ENCODE results near the gene MYO1C.

MYO1C gene

DNA sequence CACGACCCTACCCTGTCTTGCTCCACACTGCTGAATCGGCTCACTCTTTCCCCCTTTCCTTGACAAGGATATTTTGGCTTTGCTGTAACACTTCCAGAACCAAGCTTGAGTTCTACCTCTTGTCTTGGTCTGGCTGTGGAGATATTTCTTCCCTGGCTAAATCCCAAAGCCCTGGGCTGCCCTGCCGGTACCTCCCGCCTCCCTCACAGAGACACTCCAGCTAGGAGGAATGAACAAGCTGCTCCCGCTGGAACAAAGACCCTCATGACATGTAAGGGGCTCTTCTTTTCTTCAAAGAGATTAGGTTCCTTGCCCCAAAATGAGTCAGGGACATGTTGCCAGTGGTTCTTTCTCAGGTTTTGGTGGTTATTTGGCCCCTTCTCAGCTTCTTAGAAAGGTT is 13.1 kb upstream of the MYO1C start:
- no peak for DNase-seq

DNA sequence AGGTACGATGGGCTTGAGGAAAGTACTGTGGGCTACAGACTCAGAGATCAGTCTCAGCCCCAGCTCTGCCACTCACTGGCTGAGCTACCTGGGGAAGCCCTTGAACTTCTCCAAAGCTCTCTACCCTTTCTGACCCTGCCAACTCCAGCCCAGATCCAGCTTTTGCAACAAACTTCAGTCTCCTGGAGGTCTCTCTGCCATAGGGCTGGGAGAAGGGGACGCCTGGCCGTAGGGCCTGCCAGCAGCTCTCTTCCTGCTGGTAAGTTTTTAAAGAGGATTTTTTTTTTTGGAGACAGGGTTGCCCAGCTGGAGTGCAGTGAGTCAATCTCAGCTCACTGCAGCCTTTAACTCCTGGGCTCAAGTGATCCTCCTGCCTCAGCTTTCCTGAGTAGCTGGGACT is 12.4 kb upstream of the MYO1C start:
- no peak for DNase-seq

DNA sequence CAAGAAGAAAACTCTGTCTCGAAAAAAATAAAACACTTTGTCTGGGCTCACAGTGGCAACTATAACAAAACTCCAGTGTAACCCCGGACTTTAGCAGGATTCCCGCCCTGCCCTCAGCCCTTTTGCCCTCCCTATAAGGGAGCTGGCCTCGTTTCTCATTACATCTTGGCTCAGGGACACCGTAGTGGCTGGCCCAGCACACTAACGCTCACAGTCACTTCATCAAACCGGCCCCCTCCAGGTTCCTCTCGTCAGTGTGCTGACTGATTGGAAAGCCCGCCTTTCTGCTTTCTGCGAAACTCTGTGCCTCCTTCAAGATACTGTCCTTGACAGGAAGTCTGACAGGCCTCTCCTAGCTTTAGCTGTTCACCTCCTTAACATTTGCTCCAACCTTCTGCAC is 11.2 kb upstream of the MYO1C start:
- DNase-seq: no peak

- DNase-seq: no peak
These were observed 6.4 kb upstream of the MYO1C start for GRCh38 chr17:1498869-1499268.

GRCh38 chr17:1498233-1498632 is 5.7 kb upstream of the MYO1C start:
- DNase-seq: no peak

DNA sequence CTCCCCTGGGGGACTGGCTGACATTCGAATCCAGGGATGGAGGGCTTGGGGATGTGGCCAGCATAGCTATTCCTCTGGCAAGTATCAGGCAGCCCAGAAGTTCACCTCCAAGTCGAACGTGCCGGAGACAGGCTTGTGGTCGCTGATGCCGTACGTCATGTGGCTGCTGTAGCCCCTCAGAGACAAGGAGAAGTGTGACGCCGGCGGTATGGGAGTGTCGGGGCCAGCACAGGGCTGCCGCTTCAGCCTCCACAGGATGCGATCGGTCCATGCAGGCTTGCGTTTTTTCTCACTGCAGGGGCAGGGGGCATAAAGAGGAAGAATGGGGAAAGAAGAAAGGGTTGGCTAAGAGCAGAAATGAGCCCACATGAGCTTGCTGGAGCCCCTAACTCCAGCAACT is 5.3 kb upstream of the MYO1C start:
- no peak for DNase-seq

DNA sequence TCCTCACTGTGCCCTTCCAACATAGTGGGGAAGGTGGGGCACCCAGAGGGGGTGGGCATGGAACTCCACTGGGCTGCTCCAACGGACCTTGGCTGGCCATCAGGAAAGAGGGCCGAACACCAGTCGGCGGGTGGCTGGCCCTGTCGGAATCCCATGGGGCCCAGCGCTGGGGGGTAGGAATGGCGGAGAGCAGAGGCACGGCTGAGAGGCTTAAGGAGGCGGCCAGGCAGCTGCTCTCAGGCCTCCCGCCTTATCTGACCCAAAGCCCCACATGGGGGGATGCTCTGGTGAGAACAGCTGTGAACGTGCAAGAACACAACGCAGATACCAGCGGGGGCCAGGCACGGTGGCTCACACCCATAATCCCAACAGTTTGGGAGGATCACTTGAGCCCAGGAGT is 4.4 kb upstream of the MYO1C start:
- DNase-seq: no peak

DNA sequence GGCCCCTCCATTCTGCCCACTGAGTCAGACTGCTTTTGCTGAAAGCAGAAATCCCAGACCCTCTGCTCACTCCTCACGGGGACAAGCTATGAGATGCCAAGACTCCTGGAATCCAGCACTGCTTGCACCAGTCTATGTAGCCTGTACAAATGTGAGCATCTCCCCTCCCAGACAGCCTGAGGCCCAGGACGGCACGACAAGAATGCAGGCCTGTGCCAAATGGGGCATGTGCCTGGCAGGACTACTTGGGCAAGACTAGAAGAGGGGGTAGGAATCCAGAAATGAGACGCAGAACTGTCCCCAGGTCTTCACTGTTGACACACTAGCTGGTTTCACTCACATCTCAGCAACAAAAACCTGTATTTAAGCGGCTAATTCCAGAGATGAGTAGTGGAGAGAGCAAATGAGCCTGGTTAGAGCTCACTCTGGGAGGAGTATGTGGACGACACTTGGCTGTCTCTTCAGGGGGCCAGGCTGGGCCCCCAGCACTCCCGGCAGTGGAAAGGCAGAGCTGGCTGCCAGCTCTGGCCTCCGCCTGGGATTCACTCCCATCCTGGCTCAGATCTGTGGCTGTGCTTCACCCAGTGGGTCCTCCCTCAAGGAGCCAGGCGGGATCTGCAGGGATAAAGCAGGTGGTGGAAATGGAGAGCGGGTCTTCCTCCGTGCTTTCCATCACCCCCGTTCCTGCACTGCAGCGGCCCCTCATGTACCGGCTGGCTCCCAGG is 2.9 kb upstream of the MYO1C start:
- DNase-seq: no peak

DNA sequence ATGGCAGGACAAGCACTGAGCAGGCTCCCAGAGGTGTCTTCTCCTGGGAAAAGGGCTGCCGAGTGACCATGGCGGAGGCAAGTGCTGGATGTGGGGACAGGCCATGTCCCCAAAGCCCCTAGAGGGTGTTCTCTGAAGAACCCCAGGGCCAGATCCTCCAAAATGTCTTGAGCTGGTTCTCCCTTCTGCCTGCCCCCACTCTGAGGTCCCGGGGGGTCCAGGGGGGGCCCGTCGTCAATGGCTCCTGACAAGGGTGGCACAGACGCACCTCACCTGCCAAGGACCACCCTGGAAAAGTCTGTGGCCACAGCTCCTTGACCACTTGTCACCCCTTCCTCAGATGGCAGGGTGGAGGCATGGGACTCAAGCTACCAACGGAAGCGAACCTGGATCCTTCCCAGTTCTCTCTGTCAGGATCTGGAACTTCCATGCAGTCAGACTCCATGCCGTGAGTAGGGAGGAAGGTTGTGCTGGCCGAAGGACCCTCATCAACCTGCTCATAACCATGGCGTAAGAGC is 2.3 kb upstream of the MYO1C start:
- DNase-seq: no peak

DNA sequence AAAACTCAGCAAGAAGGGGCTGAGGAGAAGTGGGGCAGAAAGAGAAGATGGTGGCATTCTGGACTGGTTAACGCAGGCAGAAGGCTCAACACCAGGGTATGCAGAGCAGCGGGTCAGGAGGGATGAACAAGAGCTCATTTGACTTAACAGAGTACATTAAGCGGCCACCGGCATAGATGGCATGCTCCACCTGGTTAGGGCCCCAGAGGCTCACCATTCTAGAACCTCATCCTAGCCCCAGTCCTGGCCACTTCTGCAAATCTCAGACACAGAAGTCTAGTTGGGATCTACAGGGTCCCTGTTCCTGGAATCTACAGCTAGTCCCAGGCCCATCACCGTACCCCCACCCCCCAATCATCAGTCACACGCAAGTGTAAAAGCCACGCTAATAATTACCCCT is 1.7 kb upstream of the MYO1C start:
- no peak for DNase-seq

DNA sequence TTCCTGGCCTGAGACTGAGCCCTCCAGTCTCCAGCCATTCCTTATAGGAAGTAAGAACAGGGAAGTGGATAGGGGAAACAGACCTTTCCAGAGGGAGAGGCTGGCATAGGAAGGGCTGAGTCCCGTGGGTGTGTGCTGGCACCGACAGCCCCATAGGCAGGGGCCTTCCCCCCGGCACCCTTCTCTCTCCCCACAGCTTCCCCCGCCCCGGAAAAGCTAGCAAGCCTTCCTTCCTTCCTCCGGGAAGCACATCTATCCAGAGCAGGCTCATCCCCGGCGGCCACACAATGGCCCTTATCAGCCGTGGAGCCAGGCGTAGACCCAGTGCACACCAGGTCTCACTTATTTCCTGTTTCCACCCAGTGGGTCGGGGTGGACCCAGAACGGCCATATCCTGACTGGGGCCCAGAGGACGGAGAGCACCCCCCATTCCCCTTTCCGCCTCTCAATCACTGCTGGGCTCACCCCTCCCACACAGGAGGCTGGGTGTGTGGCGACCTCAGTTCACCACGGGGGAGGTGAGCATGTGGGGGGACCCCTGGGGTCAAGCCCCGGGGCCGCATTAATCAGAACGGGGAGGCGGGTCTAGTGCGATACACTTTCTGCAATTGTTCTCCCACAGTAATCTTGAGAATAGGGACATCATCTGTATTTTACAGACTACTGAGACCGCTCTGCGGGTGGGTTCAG is 950 bp upstream of the MYO1C start:
- DNase-seq: no peak

GRCh38 chr17:1491443-1492248 is 840 bp downstream of the MYO1C start:
- peak; percentile 43 for DNase-seq

- DNase-seq: peak; percentile 72
These were observed 1.6 kb downstream of the MYO1C start for GRCh38 chr17:1490643-1491442.

- no peak for DNase-seq
These were observed 3.6 kb downstream of the MYO1C start for GRCh38 chr17:1488826-1489270.

DNA sequence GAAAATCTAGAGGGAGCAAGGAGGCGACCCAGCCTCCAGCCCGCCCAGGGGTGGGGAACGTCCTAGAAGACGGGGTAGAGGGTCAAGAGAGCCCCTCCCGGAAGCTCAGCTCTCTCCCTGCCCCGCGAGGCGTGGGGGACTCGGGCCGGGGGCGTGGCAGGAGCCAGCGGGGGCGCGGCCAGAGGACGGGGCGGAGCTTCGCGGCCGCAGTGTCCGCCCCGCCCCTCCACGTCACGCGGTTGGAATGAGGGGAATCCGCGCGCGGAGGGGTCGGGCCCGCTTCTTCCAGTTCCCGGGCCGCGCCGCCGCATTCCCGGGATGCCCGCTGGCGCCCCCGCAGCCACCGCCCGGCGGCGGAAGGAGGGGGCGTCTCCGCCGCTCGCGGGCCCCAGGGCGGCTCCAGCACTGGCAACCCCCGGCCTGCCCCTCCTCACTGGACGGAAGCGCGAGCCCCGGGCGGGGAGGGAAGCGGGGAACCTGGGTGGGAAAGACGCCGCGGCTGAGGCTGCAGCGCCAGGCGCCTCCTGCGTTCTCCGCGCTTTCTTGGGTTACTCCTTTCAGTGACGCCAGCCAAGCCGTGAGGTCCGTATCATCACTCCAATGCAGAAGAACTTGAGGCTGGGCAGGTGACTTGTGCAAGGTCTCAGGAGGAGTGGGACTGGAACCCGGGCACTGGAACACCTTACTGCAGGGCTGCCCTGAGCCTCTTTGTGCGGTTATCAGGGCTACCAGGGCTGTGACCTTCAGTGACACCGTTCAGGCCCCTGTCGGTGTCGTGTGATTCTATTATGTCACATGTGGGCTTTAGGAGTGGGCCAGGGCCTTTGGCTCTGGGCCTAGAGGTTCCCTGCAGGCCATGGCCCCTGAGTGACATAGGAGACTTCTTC is 4.3 kb downstream of the MYO1C start:
- DNase-seq: peak; percentile 56

DNA sequence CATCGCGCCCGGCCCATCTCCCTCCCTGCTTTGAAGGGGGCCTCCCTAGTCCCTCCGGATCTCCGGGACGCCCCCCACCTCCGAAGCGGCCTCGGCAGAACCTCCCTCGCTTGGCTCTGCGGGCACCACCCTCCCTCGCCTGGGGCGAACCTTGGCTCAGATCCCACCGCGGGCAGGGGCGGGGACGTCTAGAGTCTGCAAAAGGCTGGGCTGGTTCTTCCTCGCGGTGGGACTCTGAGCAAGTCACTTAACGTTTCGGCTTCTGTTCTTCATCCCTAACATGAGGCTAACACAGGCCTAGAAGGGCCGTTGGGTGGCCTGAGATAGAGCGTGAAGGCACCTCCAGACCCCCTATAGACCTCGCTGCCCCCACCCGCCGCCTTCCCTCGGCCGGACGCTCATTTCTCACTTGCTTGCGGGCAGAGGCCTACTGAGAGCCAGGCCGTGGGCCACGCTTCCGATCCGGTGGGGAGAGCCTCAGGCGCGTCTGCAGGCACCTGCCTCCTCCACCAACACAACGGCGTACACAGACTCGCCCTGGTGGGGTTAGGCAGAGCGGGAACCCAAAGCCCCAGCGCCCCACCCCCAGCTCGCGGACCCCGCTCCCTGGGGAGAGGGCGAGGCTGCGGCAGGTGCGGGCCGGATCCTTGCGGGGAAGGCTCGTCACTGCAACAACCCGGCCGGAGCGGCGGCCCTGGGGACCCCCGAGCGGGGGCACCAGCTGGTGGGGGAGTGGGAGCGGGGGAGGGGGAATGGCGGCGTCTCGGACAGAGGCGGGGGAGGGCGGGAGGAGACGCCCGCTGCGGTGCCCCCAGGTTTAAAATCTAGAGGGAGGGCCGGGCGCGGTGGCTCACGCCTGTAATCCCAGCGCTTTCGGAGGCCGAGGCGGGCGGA is 5.4 kb downstream of the MYO1C start:
- peak; percentile 93 for DNase-seq

DNA sequence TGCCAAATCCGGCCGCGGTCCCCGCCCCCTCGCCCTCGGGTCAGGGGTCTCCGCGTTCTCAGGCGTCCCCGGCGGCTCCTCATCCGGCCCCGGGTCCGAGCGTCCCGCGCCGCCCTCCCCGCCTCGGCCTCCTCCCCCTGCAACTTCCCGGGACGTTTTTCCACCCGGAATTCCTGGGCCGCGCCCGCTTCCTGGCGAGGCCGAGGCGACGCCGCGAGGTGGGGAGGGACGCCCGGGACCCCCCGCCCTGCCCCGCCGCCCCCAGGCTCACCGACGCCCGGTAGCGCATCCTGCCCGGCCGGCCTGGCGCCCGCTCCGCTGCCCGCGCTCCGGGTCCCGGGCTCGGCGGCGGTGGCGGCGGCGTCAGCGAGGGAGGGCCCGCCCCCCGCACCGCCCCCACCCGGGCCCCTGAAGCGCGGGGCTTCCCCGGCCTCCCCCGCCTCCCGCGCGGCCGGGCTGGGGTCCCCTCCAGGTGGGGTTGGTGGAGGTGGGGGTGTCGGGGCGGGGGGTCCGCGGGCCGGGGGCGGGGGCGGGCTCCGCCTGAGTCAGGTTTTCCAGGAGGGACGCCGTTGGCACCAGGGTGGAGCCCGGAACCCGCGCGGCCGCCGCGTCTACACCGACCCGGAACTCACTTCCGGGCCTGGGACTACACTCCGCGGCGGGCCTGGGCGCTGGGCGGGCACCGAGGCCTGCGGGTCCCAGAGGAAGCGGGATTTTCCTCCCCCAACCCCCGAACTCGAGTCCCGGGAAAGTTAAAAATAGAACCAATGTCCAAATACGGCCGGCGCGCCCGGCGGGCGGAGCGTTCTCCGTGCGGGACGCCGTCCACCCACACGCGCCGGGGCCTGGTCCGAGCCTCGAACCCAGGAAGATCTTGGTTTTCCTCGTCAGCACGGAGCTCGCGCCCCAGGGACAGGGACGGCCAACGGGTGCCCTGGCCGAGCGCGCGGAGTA is 6.8 kb downstream of the MYO1C start:
- peak; percentile 42 for DNase-seq

DNA sequence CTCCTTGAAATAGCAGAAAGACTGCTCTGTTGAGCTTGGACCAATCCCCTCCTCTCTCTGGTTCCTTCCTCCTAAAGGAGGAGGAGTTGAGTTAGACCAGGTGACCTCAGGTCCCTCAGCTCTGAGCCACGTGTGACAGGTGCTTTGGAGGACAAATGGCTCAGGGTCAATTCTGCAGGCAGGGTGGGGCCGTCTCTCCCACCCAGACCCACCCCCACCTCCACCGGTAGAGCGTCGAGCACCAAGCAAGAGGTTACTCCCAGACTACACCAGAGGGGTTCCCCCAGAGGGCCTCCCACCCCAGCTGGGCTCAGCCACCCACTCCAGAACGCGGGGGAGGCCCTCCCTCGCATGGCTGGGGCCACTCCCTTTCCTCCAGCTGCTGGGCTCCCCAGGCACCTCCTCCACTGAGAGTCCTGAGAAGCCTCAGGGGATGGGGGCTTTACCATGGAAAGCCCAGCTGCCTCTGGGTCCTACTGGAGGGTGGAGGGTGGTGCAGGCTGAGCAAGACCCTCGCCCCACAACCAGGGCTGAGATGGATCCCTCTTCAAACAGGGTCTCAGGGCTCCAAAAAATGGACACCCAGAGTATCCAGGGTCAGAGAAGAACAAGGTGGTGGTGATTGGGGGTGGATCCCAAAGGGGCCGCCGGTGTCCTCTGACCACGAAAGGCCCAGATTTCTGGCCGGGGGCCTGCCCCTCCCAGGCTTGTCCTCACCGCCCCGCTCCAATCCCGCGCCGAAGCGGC is 7.6 kb downstream of the MYO1C start:
- peak; percentile 65 for DNase-seq
